ENCODE results near the gene CAPN12.
"Not testable (repeated sequence)": the region's sequence is repeated elsewhere in the genome, so short reads cannot be mapped to it uniquely, and the experiment has no call there.

The CAPN12 gene, protein sequence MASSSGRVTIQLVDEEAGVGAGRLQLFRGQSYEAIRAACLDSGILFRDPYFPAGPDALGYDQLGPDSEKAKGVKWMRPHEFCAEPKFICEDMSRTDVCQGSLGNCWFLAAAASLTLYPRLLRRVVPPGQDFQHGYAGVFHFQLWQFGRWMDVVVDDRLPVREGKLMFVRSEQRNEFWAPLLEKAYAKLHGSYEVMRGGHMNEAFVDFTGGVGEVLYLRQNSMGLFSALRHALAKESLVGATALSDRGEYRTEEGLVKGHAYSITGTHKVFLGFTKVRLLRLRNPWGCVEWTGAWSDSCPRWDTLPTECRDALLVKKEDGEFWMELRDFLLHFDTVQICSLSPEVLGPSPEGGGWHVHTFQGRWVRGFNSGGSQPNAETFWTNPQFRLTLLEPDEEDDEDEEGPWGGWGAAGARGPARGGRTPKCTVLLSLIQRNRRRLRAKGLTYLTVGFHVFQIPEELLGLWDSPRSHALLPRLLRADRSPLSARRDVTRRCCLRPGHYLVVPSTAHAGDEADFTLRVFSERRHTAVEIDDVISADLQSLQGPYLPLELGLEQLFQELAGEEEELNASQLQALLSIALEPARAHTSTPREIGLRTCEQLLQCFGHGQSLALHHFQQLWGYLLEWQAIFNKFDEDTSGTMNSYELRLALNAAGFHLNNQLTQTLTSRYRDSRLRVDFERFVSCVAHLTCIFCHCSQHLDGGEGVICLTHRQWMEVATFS

GRCh38 chr19:38744298-38744681 is at the start of gene CAPN12:
TSS of gene CAPN12 (minus strand) at chr19:38744474. CDS start at chr19:38744165, 309 bp downstream.
- DNase-seq = no peak

- DNase-seq = no peak
Observed at GRCh38 chr19:38793671-38794070, 49.4 kb upstream of the CAPN12 start.

- DNase-seq = no peak
Observed at GRCh38 chr19:38793177-38793576, 48.9 kb upstream of the CAPN12 start.

DNA sequence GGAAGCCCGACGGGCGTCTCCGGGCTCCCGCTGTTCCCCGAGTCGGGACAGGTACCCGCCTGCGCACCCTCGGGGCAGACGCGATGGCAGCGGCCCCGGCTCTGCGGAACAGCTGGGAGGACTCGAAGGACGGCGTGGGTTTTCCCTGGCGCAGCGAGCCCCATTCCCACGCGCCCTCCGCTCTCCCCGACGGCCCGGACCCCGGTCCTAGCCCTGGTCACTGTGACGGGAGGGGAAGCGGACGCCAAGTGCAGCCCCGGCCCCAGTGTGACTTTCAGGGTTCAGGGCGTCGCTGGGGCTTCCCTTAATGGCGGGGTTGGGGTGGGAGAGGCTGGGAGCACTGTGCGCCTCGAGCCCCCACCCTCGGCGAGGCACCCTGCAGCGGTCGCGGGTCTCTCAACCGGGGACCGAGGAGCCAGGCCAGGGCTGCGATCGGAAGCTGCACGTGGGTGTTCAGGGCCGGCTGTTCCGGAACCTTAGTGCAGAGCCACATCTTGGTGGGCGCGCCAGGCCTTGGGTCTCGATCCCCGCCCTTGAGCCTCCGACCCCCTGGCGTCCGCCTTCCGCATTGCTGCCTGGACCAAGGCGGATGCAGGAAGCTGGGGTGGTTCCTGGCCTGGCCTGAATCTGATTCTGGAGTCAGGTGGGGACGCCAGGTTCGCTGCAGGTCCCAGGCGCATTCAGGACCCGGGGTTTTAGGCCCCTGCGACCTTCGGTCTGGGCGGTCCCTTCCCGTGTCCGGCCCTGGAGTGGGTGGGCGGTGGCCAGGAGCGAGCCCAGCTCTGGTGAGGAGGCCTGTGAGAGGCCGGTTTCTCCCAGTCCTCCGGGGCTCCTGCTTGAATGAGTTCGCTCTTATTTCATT is 48.2 kb upstream of the CAPN12 start:
- no peak for DNase-seq

DNA sequence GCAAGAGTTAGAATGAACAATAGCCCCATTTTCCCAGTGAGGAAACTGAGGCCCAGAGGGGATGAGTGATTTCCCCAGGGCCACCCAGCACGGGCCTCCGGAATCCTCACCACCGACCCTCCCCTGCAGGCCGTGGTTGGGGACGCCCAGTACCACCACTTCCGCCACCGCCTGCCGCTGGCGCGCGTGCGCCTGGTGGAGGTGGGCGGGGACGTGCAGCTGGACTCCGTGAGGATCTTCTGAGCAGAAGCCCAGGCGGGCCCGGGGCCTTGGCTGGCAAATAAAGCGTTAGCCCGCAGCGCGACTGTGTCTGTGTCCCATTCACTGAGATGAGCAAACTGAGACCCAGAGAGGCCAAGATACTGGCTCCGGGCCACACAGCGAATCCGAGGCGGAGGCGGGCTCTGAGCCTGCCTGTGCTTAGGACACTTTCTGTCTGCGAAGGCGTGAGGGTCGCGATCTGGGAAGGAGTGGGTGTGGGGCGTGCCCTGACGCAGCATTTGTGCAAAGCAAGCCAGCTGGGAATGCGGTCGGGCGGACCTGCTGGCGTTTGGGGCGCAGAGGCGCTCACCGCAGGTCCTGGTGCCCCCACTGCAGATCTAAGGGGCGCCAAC is 47.3 kb upstream of the CAPN12 start:
- DNase-seq = not testable (repeated sequence)

GRCh38 chr19:38790507-38791403 is 46.5 kb upstream of the CAPN12 start:
- not testable (repeated sequence) for DNase-seq

GRCh38 chr19:38788478-38789243 is 44.4 kb upstream of the CAPN12 start, which contains the start of gene LGALS7B:
TSS of gene LGALS7B (plus strand) at chr19:38789200. CDS start at chr19:38789227, 27 bp downstream.
- DNase-seq = no peak

DNA sequence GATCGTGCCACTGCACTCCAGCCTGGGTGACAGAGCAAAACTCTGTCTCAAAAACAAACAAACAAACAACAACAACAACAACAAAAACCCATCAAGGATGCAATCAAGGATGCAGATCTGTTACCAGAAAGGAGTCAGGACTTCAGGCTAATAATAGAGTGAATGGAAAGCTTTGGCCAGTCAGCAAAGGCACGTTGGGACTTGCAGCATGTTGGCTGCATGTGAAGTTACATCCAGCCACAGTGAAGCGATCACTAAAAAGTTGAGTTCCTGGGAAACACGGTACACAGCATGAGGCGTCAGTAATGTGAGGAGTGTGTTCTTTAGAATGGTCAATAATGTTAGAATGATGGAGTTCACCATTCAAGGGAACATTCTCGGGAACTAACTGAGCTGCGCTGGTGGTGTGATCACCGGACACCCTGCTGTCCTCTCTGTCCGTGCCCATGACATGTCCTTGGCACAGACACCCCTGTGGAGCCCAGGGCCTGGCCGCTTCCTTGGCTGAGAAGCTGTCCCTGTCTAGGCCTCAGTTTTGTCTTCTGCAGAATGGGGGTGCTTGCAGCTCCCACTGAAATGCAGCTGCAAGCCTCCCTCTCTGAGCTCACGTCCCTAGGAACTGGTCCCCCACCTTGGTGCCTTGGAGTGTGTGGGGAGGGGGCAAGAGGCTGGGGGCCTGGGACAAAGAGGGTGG is 42.4 kb upstream of the CAPN12 start:
- no peak for DNase-seq

- not testable (repeated sequence) for DNase-seq
Observed at GRCh38 chr19:38786061-38786460, 41.8 kb upstream of the CAPN12 start.

GRCh38 chr19:38785187-38785699 is 41.0 kb upstream of the CAPN12 start:
- no peak for DNase-seq

DNA sequence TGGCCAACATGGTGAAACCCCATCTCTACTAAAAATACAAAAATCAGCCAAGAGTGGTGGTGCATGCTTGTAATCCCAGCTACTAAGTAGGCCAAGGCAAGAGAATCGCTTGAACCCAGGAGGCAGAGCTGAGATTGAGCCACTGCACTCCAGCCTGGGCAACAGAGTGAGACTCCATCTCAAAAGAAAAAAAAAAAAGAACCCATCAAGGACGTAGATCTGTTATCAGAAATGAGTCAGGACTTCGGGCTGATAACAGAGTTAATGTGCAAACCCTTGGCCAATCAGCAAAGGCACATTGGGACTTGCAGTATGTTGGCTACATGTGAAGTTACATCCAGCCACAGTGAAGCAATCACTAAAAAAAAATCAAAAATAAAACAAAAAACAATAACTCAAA is 40.0 kb upstream of the CAPN12 start:
- no peak for DNase-seq

GRCh38 chr19:38782212-38782611 is 37.9 kb upstream of the CAPN12 start:
- DNase-seq = not testable (repeated sequence)

- no peak for DNase-seq
Observed at GRCh38 chr19:38781058-38781457, 36.8 kb upstream of the CAPN12 start.

DNA sequence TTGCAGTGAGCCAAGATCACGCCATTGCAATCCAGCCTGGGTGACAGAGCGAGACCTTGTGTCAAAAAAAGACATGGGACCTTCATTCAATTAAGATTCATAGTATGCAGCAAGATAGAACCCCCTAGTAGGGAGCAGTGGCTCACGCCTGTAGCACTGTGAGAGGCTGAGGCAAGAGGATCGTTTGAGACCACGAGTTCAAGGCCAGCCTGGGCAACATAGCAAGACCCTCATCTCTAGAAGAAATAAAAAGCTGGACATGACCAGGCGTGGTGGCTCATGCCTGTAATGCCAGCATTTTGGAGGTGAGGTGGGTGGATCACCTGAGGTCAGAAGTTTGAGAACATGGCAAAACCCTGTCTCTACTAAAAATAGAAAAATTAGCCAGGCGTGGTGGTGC is 36.2 kb upstream of the CAPN12 start:
- no peak for DNase-seq

- DNase-seq = no peak
Observed at GRCh38 chr19:38778733-38779132, 34.5 kb upstream of the CAPN12 start.

GRCh38 chr19:38774181-38774950 is 30.1 kb upstream of the CAPN12 start:
- DNase-seq = no peak

DNA sequence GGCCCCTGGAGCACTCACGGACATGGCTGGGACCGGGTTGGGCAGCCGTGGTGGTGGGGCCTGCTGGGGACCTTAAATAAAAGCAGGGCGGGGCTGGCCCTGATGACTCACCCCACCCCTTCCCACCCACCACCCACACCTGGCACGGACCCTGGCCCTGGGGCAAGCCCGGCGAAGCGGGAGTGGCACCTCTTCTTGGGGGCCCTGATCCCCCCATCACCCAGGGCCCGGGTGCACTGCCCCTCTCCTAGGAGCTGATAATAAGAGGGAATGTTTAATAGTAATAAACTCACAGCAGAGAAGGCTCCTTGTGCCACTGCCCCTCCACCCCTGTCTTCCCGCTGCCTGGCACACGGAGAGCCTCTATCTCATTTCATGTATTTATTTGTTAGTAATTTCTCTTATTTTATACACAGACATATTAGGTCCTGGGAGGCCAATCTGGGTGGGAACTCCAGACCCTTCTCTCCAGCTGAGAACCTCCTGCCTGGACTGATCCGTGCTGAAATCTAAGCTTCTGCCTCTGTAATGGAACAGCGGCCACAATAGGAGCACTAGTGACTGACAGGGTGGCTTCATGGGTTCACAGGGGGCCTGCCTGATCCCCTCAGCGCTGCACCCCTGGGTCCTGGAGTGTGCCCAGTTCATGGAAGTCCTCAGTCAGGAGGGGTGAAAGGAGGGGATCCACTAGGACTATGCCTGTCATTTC is 29.3 kb upstream of the CAPN12 start, which contains the start of gene LGALS7:
LGALS7 (minus strand) TSS at position 49 of the 709 bp plus-strand sequence; CDS start at position 24, 25 bp downstream.
- no peak for DNase-seq

DNA sequence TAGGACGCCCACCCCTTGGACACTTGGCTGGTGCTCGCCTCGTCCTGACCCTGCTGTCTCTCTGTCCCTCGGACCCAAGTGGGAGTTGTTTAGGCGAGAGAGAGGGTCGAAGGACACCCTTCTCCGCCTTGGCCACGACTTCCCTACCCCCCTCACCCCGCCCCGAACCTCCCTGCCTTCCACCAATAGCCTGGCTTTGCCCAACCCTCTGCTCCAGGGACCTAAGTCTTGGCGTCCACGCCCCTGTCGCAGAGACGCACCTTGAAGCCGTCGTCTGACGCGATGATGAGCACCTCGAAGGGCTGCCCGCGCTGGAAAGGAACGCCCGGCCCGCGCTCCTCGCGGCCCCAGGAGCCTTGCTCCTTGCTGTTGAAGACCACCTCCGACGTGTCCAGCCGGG is 27.3 kb upstream of the CAPN12 start:
- not testable (repeated sequence) for DNase-seq
